Activated naive CD8-positive, alpha-beta T cell treated with anti-CD3 and anti-CD28 coated beads, Interleukin-2, amount 10 ng/mL, durations not matched to agents 7 days and 5 days (primary cell): ENCODE results near the gene CNTN4. TPM values are rescaled to one million over a fixed set of nuclear protein-coding genes. Genes with fewer than 3 reads are reported as not detected.

ENCODE experiments used
- ATAC-seq: fragments of 150-1000 bp; cut with Tn5 transposase; one replicate; pipeline ENCODE4 v1.10.0; 2021; ENCODE audit warnings: low read depth, moderate library complexity
- POLR2A ChIA-PET: fragments of 350-600 bp; sonication (Branson Sonifier 250); formaldehyde crosslinking; loops from one replicate; lab custom pipeline; 2021; ENCODE audit warnings: antibody characterized with exemption; lab: Charles Lee
- DNase-seq: peaks from one replicate; pipeline ENCODE4 v3.0.0; 2021
- H3K27ac Mint-ChIP-seq: one replicate; pipeline ENCODE4 v1.8.0; 2022; ENCODE audit warnings: mild to moderate bottlenecking, mixed read lengths
- H3K27me3 Mint-ChIP-seq: one replicate; pipeline ENCODE4 v1.8.0; 2022; ENCODE audit warnings: mild to moderate bottlenecking, moderate library complexity, mixed read lengths
- H3K36me3 Mint-ChIP-seq: one replicate; pipeline ENCODE4 v1.8.0; 2021; ENCODE audit warnings: mild to moderate bottlenecking, mixed read lengths
- H3K4me1 Mint-ChIP-seq: one replicate; pipeline ENCODE4 v1.8.0; 2021; ENCODE audit warnings: mixed read lengths
- H3K4me3 Mint-ChIP-seq: one replicate; pipeline ENCODE4 v1.8.0; 2022; ENCODE audit warnings: mild to moderate bottlenecking, moderate library complexity, mixed read lengths
- H3K9me3 Mint-ChIP-seq: one replicate; pipeline ENCODE4 v1.8.0; 2021; ENCODE audit warnings: mixed read lengths
- total RNA-seq, 2 experiments: library from RNA; stranded (reverse); gene quantifications; one replicate each; pipeline ENCODE4 v1.2.3, GENCODE V29; 2021

Gene CNTN4
- total RNA-seq, 2 experiments from 2014 or later = not detected

GRCh38 chr3:2535206-2535605 is 436.5 kb downstream of the CNTN4 start:
- Mint-ChIP-seq H3K9me3 (peaks cover 3% of the 10 kb centered on the region), H3K27me3 (no peaks in the 10 kb centered on the region), H3K4me3 (no peak overlapping the region), H3K4me1 (no peaks in the 10 kb centered on the region), H3K27ac (no peak overlapping the region), H3K36me3 (no peaks in the 10 kb centered on the region)
- DNase-seq = no peak
- POLR2A ChIA-PET = no interaction called here
- no peak for ATAC-seq

GRCh38 chr3:2536575-2536974 is 437.9 kb downstream of the CNTN4 start:
- peaks cover under 1% of the 10 kb centered on the region for H3K9me3 Mint-ChIP-seq
- H3K27ac Mint-ChIP-seq = no peak overlapping the region
- no peaks in the 10 kb centered on the region for H3K27me3 Mint-ChIP-seq
- H3K4me3 Mint-ChIP-seq = no peak overlapping the region
- POLR2A ChIA-PET = no interaction called here
- no peaks in the 10 kb centered on the region for H3K4me1 Mint-ChIP-seq
- no peak for DNase-seq
- no peaks in the 10 kb centered on the region for H3K36me3 Mint-ChIP-seq
- no peak for ATAC-seq

- POLR2A ChIA-PET = no interaction called here
- no peaks in the 10 kb centered on the region for H3K4me1 Mint-ChIP-seq
- H3K36me3 Mint-ChIP-seq = no peaks in the 10 kb centered on the region
- H3K27ac Mint-ChIP-seq = no peak overlapping the region
- no peak for ATAC-seq
- H3K27me3 Mint-ChIP-seq = no peaks in the 10 kb centered on the region
- no peaks in the 10 kb centered on the region for H3K9me3 Mint-ChIP-seq
- no peak for DNase-seq
- no peak overlapping the region for H3K4me3 Mint-ChIP-seq
Observed at GRCh38 chr3:2540115-2540514, 441.4 kb downstream of the CNTN4 start.

GRCh38 chr3:2543247-2543646 is 444.6 kb downstream of the CNTN4 start:
- H3K27ac Mint-ChIP-seq = no peak overlapping the region
- POLR2A ChIA-PET = no interaction called here

GRCh38 chr3:2544212-2544611 is 445.5 kb downstream of the CNTN4 start:
- Mint-ChIP-seq H3K27ac (no peak overlapping the region), H3K36me3 (no peaks in the 10 kb centered on the region), H3K4me1 (no peaks in the 10 kb centered on the region), H3K27me3 (no peaks in the 10 kb centered on the region), H3K4me3 (no peak overlapping the region), H3K9me3 (peaks cover 5% of the 10 kb centered on the region)
- POLR2A ChIA-PET = no interaction called here
- no peak for ATAC-seq
- DNase-seq = no peak

More at GRCh38 chr3:2543247-2543646, 444.6 kb downstream of the CNTN4 start:
- peaks cover 2% of the 10 kb centered on the region for H3K9me3 Mint-ChIP-seq
- no peaks in the 10 kb centered on the region for H3K27me3 Mint-ChIP-seq
- H3K4me3 Mint-ChIP-seq = no peak overlapping the region
- H3K36me3 Mint-ChIP-seq = no peaks in the 10 kb centered on the region
- no peaks in the 10 kb centered on the region for H3K4me1 Mint-ChIP-seq
- DNase-seq (no peak), ATAC-seq (no peak)

- ATAC-seq (no peak), DNase-seq (no peak)
- Mint-ChIP-seq H3K36me3 (no peaks in the 10 kb centered on the region), H3K27ac (no peak overlapping the region), H3K4me3 (no peak overlapping the region), H3K4me1 (no peaks in the 10 kb centered on the region), H3K27me3 (no peaks in the 10 kb centered on the region), H3K9me3 (peaks cover 5% of the 10 kb centered on the region)
- POLR2A ChIA-PET = no interaction called here
Observed at GRCh38 chr3:2544718-2545117, 446.1 kb downstream of the CNTN4 start.

- Mint-ChIP-seq H3K27ac (no peak overlapping the region), H3K4me1 (no peaks in the 10 kb centered on the region), H3K4me3 (no peak overlapping the region), H3K9me3 (peaks cover 5% of the 10 kb centered on the region), H3K36me3 (no peaks in the 10 kb centered on the region), H3K27me3 (no peaks in the 10 kb centered on the region)
- POLR2A ChIA-PET = no interaction called here
- no peak for DNase-seq
- no peak for ATAC-seq
Observed at GRCh38 chr3:2547049-2547448, 448.4 kb downstream of the CNTN4 start.

- Mint-ChIP-seq H3K27ac (no peak overlapping the region), H3K4me3 (no peak overlapping the region), H3K36me3 (no peaks in the 10 kb centered on the region), H3K27me3 (no peaks in the 10 kb centered on the region), H3K4me1 (no peaks in the 10 kb centered on the region), H3K9me3 (no peaks in the 10 kb centered on the region)
- POLR2A ChIA-PET = no interaction called here
- no peak for ATAC-seq
- no peak for DNase-seq
Observed at GRCh38 chr3:2554656-2555055, 456.0 kb downstream of the CNTN4 start.

- Mint-ChIP-seq H3K27me3 (no peaks in the 10 kb centered on the region), H3K27ac (no peak overlapping the region), H3K36me3 (no peaks in the 10 kb centered on the region), H3K9me3 (no peaks in the 10 kb centered on the region), H3K4me3 (no peak overlapping the region), H3K4me1 (no peaks in the 10 kb centered on the region)
- DNase-seq (no peak), ATAC-seq (no peak)
- POLR2A ChIA-PET = no interaction called here
Observed at GRCh38 chr3:2558796-2559195, 460.1 kb downstream of the CNTN4 start.

- H3K4me1 Mint-ChIP-seq = no peaks in the 10 kb centered on the region
- H3K4me3 Mint-ChIP-seq = no peak overlapping the region
- H3K27me3 Mint-ChIP-seq = no peaks in the 10 kb centered on the region
- no peaks in the 10 kb centered on the region for H3K9me3 Mint-ChIP-seq
- no peak for ATAC-seq
- no peak overlapping the region for H3K27ac Mint-ChIP-seq
- POLR2A ChIA-PET = interaction anchor here (0.7 kb wide), 1 partner anchor 113 kb away, joined by 8 read pairs; no protein-coding TSS in a partner anchor
- no peaks in the 10 kb centered on the region for H3K36me3 Mint-ChIP-seq
- no peak for DNase-seq
Observed at GRCh38 chr3:2567451-2567850, 468.8 kb downstream of the CNTN4 start.

GRCh38 chr3:2568156-2568555 is 469.5 kb downstream of the CNTN4 start:
- Mint-ChIP-seq H3K36me3 (no peaks in the 10 kb centered on the region), H3K27ac (no peak overlapping the region), H3K27me3 (no peaks in the 10 kb centered on the region), H3K9me3 (no peaks in the 10 kb centered on the region), H3K4me1 (no peaks in the 10 kb centered on the region), H3K4me3 (no peak overlapping the region)
- POLR2A ChIA-PET = no interaction called here
- no peak for DNase-seq
- no peak for ATAC-seq

- Mint-ChIP-seq H3K4me1 (no peaks in the 10 kb centered on the region), H3K27ac (no peak overlapping the region), H3K36me3 (no peaks in the 10 kb centered on the region), H3K9me3 (no peaks in the 10 kb centered on the region), H3K4me3 (no peak overlapping the region), H3K27me3 (no peaks in the 10 kb centered on the region)
- ATAC-seq = no peak
- POLR2A ChIA-PET = no interaction called here
- no peak for DNase-seq
Observed at GRCh38 chr3:2568929-2569328, 470.3 kb downstream of the CNTN4 start.

GRCh38 chr3:2577571-2577970 is 478.9 kb downstream of the CNTN4 start:
- ATAC-seq (no peak), DNase-seq (no peak)
- H3K27ac Mint-ChIP-seq = no peak overlapping the region
- POLR2A ChIA-PET = no interaction called here
- no peak overlapping the region for H3K4me3 Mint-ChIP-seq
- H3K4me1 Mint-ChIP-seq = no peaks in the 10 kb centered on the region
- H3K9me3 Mint-ChIP-seq = no peaks in the 10 kb centered on the region
- H3K27me3 Mint-ChIP-seq = no peaks in the 10 kb centered on the region
- no peaks in the 10 kb centered on the region for H3K36me3 Mint-ChIP-seq

GRCh38 chr3:2578560-2578959 is 479.9 kb downstream of the CNTN4 start:
- DNase-seq (no peak), ATAC-seq (no peak)
- H3K4me1 Mint-ChIP-seq = no peaks in the 10 kb centered on the region
- H3K9me3 Mint-ChIP-seq = no peaks in the 10 kb centered on the region
- H3K4me3 Mint-ChIP-seq = no peak overlapping the region
- POLR2A ChIA-PET = no interaction called here
- no peaks in the 10 kb centered on the region for H3K27me3 Mint-ChIP-seq
- H3K36me3 Mint-ChIP-seq = no peaks in the 10 kb centered on the region
- H3K27ac Mint-ChIP-seq = no peak overlapping the region

GRCh38 chr3:2579206-2579605 is 480.5 kb downstream of the CNTN4 start:
- Mint-ChIP-seq H3K4me1 (no peaks in the 10 kb centered on the region), H3K4me3 (no peak overlapping the region), H3K9me3 (no peaks in the 10 kb centered on the region), H3K27ac (no peak overlapping the region), H3K27me3 (no peaks in the 10 kb centered on the region), H3K36me3 (no peaks in the 10 kb centered on the region)
- POLR2A ChIA-PET = no interaction called here
- ATAC-seq (no peak), DNase-seq (no peak)
